WERI-Rb-1 (cell line): ENCODE measurements around the gene SYNPO.

ENCODE experiments used
- DNase-seq: peaks from one replicate; pipeline ENCODE4 v3.0.0-alpha.2; 2020
- H3K27ac ChIP-seq: fragments of 250-450 bp; sonication (Bioruptor Pico); 2 replicates; pipeline ENCODE4 v1.5.1; 2020; ENCODE audit warnings: mild to moderate bottlenecking, moderate library complexity
- H3K27me3 ChIP-seq: fragments of 250-450 bp; sonication (Bioruptor Pico); 2 replicates; pipeline ENCODE4 v1.5.1; 2021; ENCODE audit warnings: mild to moderate bottlenecking, low read depth, moderate library complexity; ENCODE audit not compliant: insufficient read depth, severe bottlenecking
- H3K36me3 ChIP-seq: fragments of 250-450 bp; sonication (Bioruptor Pico); 2 replicates; pipeline ENCODE4 v1.5.1; 2020; ENCODE audit warnings: mild to moderate bottlenecking, moderate library complexity
- H3K4me3 ChIP-seq: 2 replicates; pipeline ENCODE4 v1.5.1; 2011; ENCODE audit warnings: low read depth, mild to moderate bottlenecking, control low read depth, low read length
- H3K9me3 ChIP-seq: fragments of 250-450 bp; sonication (Bioruptor Pico); 2 replicates; pipeline ENCODE4 v1.5.1; 2021; ENCODE audit warnings: mild to moderate bottlenecking, moderate library complexity; ENCODE audit not compliant: severe bottlenecking
- TF ChIP-seq, protein P1 (sequence below): IDR thresholded peaks from 2 replicates; pipeline ENCODE4 v1.5.1; 2011; ENCODE audit warnings: low read depth, mild to moderate bottlenecking, control low read depth, inconsistent platforms, low read length

Gene SYNPO

DNA sequence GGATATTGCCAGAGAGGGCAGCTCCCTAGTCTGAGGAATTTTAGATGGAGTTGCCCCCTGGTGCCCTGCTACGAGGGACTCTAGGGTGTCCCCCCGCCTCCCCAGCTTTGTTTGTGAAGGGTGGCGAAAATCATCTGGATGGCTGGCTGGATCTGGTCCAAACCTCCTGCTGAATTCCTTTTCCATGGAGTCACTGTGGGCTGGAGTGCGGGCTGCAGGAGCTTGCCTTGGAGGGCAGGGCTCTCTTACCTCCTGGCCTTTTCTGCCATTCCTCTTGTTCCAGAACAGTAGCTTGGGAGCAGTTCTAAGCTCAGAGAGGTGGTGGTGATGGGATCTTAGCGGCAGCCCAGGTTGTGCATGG lies 2.1 kb downstream of the SYNPO start:
- H3K9me3 ChIP-seq, result no peaks in the 10 kb centered on the region
- H3K4me3 ChIP-seq, result no peak overlapping the region
- H3K36me3 ChIP-seq, result no peaks in the 10 kb centered on the region
- H3K27ac ChIP-seq, result no peak overlapping the region
- no peaks in the 10 kb centered on the region for H3K27me3 ChIP-seq
- TF ChIP-seq, protein P1, sequence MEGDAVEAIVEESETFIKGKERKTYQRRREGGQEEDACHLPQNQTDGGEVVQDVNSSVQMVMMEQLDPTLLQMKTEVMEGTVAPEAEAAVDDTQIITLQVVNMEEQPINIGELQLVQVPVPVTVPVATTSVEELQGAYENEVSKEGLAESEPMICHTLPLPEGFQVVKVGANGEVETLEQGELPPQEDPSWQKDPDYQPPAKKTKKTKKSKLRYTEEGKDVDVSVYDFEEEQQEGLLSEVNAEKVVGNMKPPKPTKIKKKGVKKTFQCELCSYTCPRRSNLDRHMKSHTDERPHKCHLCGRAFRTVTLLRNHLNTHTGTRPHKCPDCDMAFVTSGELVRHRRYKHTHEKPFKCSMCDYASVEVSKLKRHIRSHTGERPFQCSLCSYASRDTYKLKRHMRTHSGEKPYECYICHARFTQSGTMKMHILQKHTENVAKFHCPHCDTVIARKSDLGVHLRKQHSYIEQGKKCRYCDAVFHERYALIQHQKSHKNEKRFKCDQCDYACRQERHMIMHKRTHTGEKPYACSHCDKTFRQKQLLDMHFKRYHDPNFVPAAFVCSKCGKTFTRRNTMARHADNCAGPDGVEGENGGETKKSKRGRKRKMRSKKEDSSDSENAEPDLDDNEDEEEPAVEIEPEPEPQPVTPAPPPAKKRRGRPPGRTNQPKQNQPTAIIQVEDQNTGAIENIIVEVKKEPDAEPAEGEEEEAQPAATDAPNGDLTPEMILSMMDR, result no peak
- no peak for DNase-seq

GRCh38 chr5:150642991-150643710 lies 2.7 kb downstream of the SYNPO start:
- Histone ChIP-seq H3K9me3 (no peaks in the 10 kb centered on the region), H3K27me3 (no peaks in the 10 kb centered on the region), H3K27ac (no peak overlapping the region), H3K36me3 (no peaks in the 10 kb centered on the region), H3K4me3 (no peak overlapping the region)
- TF ChIP-seq, protein P1, result no peak
- DNase-seq, result no peak

DNA sequence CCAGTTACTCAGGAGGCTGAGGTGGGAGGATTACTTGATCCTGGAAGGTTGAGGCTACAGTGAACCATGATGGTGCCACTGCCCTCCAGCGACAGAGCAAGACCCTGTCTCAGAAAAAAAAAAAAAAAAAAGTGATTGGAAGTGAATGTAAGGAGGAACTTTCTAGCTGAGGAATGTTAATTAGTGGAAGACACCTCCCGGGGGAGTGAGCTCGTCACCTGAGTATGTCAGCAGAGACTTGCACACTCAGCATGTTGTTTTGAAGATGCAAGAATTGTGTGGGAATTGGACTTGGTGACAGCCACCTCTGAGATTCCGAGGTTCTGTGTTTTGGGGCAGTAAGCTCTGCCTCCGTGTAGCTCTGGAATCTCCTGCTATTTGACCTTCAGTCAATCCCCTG lies 3.6 kb downstream of the SYNPO start:
- H3K36me3 ChIP-seq, result no peaks in the 10 kb centered on the region
- no peak overlapping the region for H3K4me3 ChIP-seq
- H3K9me3 ChIP-seq, result no peaks in the 10 kb centered on the region
- no peaks in the 10 kb centered on the region for H3K27me3 ChIP-seq
- no peak for DNase-seq
- H3K27ac ChIP-seq, result no peak overlapping the region
- TF ChIP-seq, protein P1, result no peak

GRCh38 chr5:150644514-150644913 lies 4.1 kb downstream of the SYNPO start:
- Histone ChIP-seq H3K27ac (no peak overlapping the region), H3K36me3 (no peaks in the 10 kb centered on the region), H3K4me3 (no peak overlapping the region), H3K27me3 (no peaks in the 10 kb centered on the region), H3K9me3 (no peaks in the 10 kb centered on the region)
- DNase-seq, result no peak
- TF ChIP-seq, protein P1, result no peak

- TF ChIP-seq, protein P1, result no peak
- no peaks in the 10 kb centered on the region for H3K27me3 ChIP-seq
- H3K36me3 ChIP-seq, result no peaks in the 10 kb centered on the region
- DNase-seq, result no peak
- H3K27ac ChIP-seq, result no peak overlapping the region
- H3K9me3 ChIP-seq, result no peaks in the 10 kb centered on the region
- H3K4me3 ChIP-seq, result no peak overlapping the region
These were observed 4.7 kb downstream of the SYNPO start for GRCh38 chr5:150645070-150645700.
